ENCODE results near the gene RUNX1.
A peak's percentile ranks its signal among the peaks of the same experiment; 100 is the strongest.

RUNX1 gene

DNA sequence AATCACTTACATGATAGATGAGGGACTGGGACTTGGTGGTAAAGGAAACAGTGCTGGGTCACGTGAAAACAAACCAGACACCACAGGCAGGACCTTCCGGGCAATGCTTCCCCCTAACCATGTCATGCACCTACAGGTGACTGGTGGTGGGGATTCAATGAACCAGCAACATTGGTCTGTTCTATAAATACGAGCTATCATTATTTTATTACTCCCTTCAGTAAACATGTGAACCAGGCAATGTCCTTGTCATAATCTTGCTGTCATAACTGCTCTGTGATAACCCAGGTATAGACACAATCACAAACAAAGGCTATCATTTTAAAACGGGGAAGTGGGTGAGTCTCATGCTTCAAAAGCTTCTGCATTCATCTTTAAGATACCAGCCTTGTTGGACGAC is 226.9 kb downstream of the RUNX1 start:
- Mint-ChIP-seq H3K36me3 (peaks cover 37% of the 10 kb centered on the region), H3K27me3 (no peaks in the 10 kb centered on the region), H3K4me3 (no peak overlapping the region), H3K27ac (no peak overlapping the region), H3K9me3 (peaks cover 3% of the 10 kb centered on the region), H3K4me1 (no peaks in the 10 kb centered on the region)
- no peak for ATAC-seq (ENCODE audit: low read depth)
- DNase-seq (ENCODE audit: low spot score in 2 of 2): no peak

DNA sequence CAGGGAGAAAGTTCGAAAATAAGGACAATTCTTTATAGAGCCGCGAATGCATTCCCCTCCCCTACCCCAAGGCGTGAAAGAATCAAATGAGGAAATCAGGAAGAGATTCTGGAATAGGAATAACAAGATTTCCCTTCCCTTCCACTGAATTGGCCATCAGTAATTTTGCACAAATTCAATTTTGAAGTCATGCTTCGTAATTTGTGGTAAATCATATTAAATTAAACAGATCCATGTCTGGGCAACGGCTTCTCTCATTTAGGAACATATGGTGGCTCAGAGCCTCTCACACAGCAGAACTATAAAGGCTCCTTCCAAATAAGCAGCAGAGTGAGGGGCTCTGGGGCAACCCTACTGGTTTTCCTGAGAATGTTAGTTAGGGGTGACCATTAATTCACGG is 227.4 kb downstream of the RUNX1 start:
- ATAC-seq (ENCODE audit: low read depth) (no peak), DNase-seq (ENCODE audit: low spot score in 2 of 2) (no peak)
- Mint-ChIP-seq H3K4me1 (no peaks in the 10 kb centered on the region), H3K4me3 (no peak overlapping the region), H3K27me3 (no peaks in the 10 kb centered on the region), H3K9me3 (no peaks in the 10 kb centered on the region), H3K27ac (no peak overlapping the region), H3K36me3 (peaks cover 33% of the 10 kb centered on the region)

DNA sequence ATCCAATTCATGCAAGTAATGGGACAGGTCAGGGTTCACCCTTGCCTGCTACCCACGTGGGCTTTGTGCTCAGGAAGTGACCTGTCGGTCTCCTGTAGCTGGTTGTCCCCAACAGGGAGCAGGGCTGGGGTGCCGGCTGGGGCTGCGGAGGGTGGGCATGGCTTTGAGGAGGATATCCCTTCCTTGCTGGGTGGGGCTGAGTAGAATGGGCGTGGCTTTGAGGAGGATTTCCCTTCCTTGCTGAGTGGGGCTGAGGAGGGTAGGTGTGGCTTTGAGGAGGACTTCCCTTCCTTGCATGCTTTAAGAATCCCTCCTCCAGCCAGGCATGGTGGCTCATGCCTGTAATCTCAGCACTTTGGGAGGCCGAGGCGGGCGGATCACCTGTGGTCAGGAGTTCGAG is 229.1 kb downstream of the RUNX1 start:
- Mint-ChIP-seq H3K27ac (no peak overlapping the region), H3K36me3 (peaks cover 38% of the 10 kb centered on the region), H3K27me3 (no peaks in the 10 kb centered on the region), H3K4me3 (no peak overlapping the region), H3K9me3 (no peaks in the 10 kb centered on the region), H3K4me1 (peaks cover 2% of the 10 kb centered on the region)
- DNase-seq (ENCODE audit: low spot score in 2 of 2) (no peak), ATAC-seq (ENCODE audit: low read depth) (no peak)

DNA sequence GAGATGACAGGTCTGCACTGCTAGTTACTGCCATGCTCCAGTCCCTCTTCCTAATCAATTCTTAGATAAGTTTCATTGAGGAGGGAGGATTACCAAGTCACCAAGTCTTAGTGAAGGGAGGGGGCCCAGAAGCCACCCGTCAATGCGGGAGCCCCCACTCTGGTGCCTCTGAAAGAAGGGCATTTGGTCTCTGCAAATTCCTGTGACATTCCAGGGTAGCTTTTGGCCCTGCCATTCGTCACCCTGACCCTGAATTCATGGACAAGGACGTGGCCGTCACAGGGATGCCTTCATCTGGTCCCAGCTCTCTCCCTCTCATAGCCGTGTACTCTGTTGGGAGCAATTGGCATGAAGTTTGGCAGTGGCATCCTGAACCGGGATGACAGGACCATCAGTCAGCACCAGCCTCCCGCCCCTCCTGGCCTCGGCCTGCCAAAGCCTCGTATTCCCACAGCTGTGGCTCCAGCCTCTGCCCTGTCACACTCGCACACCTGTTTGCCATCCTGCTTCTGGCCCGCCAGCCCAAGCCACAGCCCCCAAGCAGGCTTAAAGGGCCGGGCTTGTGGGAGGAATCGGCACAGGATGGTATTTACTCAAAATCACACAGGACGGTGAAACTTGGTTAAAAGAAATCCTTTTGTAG is 229.6 kb downstream of the RUNX1 start:
- ATAC-seq (ENCODE audit: low read depth) (no peak), DNase-seq (ENCODE audit: low spot score in 2 of 2) (no peak)
- Mint-ChIP-seq H3K4me3 (no peak overlapping the region), H3K9me3 (no peaks in the 10 kb centered on the region), H3K27me3 (no peaks in the 10 kb centered on the region), H3K36me3 (peaks cover 41% of the 10 kb centered on the region), H3K4me1 (peaks cover 2% of the 10 kb centered on the region), H3K27ac (no peak overlapping the region)

DNA sequence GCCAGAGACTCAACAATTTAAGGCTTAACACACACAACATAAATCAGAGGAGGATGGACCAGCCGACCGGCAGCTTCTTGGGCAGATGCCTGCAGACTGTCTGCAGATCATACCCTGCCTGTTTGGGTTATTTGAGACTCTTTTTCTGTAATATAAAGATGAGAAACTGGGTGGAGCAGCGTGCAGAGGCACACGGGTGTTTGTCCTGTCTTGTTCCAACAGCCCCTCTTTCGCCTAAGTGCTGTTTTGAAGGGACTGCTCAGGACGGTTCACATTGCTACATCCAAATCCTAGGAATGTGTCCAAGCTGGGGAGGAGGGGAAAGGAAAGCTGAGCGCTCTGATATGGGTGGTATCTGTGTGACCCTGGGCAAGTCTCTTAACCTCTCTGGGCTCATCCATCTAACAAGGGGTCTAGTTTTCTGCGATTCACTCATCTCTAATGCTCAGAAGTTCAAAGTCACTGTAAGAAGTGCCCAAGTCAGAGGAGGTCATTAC is 230.4 kb downstream of the RUNX1 start:
- Mint-ChIP-seq H3K27ac (no peak overlapping the region), H3K27me3 (no peaks in the 10 kb centered on the region), H3K36me3 (peaks cover 38% of the 10 kb centered on the region), H3K4me3 (no peak overlapping the region), H3K4me1 (peaks cover 2% of the 10 kb centered on the region), H3K9me3 (no peaks in the 10 kb centered on the region)
- no peak for ATAC-seq (ENCODE audit: low read depth)
- DNase-seq (ENCODE audit: low spot score in 2 of 2): no peak

DNA sequence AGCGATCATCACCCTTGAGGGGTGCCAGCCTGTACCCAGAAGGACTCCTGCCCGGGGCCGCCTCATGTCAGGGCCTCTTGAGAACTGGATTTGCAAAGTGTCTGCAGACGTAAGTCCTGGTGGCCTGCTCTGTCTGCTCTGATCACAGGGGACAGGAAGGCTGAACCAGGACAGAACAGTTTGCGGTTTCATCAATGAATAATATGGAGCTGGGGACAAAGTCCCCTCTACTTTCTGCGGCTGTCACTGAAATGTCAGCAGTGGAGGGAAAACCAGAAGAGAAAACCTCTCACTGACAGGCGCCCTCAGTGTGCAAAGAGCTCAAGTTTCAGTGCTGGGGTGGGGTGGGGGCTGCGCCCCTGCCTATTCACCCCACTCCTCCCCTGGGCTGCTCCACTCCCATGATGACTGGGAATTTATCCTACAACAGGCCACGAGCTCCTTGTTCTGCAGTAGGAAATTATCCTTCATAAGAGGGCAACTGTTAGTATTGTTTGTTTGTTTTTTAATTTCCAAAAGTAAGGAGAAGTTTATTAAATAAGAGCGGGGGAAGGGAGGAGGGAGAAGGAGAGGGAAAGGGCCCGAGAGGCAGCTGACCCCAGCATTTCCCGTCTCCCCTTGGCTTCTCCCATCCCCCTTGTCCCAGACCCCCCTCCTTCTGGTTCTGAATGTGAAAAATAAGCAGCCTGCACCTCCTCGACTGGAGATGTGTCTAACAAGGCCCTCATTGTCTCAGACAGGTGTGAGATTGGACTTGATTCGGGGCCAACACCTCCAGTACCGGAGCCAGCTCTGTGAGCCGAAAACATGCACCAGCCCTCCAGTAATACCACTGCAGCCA is 231.1 kb downstream of the RUNX1 start:
- Mint-ChIP-seq H3K9me3 (no peaks in the 10 kb centered on the region), H3K4me1 (peaks cover 2% of the 10 kb centered on the region), H3K36me3 (peaks cover 37% of the 10 kb centered on the region), H3K4me3 (no peak overlapping the region), H3K27ac (no peak overlapping the region), H3K27me3 (no peaks in the 10 kb centered on the region)
- ATAC-seq (ENCODE audit: low read depth): no peak
- DNase-seq (ENCODE audit: low spot score in 2 of 2): no peak

DNA sequence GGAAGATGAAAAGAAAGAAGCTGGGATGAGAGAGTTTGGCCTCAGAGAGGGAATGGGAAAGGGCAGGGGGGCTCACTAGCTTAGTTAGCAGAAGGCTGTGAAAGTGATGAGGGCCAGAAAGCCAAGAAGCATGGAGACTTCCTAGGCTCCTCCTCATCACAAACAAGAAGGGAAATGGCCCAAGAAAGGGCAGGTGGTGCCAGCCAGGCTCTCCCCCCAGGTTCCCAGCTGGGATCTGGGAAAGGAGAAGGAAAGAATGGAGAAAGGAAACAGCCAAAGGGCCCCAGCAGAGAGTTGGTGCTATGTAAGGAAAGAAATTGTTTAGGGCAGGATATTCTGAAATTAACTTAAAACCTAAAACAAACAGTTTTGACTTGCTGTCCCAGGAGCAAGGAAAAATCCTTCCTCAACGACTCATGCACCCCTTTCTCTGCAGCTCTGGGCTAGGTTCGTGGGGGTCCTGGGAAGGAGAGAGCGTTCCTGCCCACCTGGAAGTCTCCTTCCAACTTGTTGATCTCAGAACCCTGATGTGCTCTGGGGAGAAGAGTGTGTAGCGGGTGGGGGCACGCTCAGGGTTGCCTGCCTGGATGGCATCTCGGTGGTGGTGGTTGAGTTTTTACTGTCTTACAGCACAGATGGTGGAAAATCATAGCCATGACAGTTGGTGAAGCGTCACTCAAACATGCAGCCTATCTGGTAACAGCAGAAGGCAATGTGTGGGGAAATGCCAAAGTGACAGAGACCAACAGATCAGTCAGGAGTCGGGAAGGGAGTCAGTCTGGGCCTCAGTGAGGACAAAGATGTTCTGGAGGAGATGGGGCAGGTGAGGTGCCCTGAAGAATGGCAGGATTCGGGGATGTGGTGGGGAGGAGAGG is 233.0 kb downstream of the RUNX1 start:
- Mint-ChIP-seq H3K36me3 (peaks cover 34% of the 10 kb centered on the region), H3K27ac (peak overlapping the region; percentile 51), H3K4me1 (peaks cover 8% of the 10 kb centered on the region), H3K27me3 (no peaks in the 10 kb centered on the region), H3K9me3 (no peaks in the 10 kb centered on the region), H3K4me3 (no peak overlapping the region)
- ATAC-seq (ENCODE audit: low read depth) (no peak), DNase-seq (ENCODE audit: low spot score in 2 of 2) (no peak)

DNA sequence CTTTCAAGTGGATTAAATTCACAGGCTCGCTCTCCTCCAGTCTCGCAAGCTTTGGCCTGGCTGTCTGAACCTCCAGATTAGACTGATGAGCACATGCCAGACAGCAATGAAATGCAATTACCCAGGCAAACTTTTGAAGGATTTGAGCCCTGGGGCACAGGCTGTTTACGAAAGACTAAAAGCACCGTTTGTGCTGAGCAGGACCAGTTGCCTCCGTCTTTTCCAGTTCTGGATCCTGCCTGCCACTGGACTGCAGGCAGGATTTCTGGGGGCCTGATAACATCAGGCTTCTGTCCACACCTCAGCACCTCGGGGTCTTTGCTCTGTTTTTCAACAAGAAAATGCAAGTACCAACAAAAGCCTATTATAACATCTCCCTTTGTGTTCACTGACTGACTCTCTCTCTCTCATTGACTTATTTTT is 234.6 kb downstream of the RUNX1 start:
- H3K9me3 Mint-ChIP-seq: no peaks in the 10 kb centered on the region
- no peak overlapping the region for H3K27ac Mint-ChIP-seq
- H3K4me3 Mint-ChIP-seq: no peak overlapping the region
- no peak for ATAC-seq (ENCODE audit: low read depth)
- no peak for DNase-seq (ENCODE audit: low spot score in 2 of 2)
- peaks cover 29% of the 10 kb centered on the region for H3K36me3 Mint-ChIP-seq
- peaks cover 8% of the 10 kb centered on the region for H3K4me1 Mint-ChIP-seq
- no peaks in the 10 kb centered on the region for H3K27me3 Mint-ChIP-seq

DNA sequence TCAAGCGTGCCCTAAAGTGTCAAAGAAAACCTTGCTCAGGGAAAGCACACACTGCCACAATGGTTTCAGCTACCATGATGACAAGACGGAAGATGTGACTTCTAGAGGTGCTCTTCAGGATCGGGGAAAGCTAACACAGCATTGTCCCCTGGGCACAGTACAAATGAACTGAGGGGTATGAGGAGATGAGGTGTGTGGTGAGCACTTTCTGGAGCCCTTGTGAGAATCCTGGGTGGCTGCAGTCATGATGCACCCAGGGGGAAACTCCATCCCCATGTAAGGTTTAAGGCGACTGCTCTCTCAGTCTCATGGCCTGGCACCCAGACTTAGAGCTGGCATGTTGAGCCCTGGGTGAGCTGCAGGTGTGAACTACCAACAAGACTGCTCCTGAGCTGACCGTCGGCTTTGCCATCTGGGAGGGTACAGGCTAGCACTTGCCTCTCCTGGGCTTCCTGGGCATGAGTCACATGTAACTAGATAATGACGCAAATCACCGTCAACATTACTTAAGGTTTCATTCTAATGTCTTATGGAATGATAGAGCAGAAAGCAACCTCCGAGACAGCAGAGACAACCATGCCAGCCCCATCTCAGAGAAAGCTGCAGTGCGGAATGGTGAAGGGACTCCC is 235.7 kb downstream of the RUNX1 start:
- peaks cover 14% of the 10 kb centered on the region for H3K4me1 Mint-ChIP-seq
- H3K27ac Mint-ChIP-seq: no peak overlapping the region
- H3K27me3 Mint-ChIP-seq: no peaks in the 10 kb centered on the region
- DNase-seq (ENCODE audit: low spot score in 2 of 2) (no peak), ATAC-seq (ENCODE audit: low read depth) (no peak)
- H3K9me3 Mint-ChIP-seq: no peaks in the 10 kb centered on the region
- peaks cover 29% of the 10 kb centered on the region for H3K36me3 Mint-ChIP-seq
- H3K4me3 Mint-ChIP-seq: no peak overlapping the region

DNA sequence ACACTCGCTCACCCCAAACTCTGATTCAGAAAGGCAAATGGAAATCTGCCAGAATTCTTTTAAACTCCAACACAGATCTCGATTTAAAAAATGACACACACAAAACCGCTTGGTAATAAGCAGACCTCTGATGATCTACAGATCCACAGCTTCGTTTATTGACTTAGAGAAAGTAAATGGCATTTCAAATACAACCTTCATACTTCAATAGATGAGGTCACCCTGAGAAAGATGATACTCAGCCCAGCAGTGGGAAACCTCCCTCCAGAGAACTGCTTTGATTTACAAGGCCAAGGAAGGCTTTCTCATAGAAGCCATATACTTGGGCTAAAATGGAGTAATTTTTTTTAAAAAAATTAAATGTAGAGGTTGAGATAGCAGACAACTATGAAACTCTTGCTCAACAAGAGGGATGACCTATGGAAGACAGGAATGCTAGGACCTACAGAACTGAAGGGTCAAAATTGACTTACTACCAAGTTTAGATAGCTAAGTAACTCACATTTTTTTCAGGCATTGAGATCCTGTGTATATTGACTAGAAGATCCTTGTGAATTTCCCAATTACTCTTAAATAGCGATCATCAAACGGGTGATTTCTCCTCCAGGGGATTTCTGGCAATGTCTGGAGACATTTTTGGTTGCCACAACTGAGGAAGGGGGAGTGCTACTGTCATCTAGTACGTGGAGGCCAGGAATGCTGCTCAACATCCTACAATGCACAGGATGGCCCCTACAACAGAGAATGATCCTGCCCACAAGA is 236.4 kb downstream of the RUNX1 start:
- H3K27me3 Mint-ChIP-seq: no peaks in the 10 kb centered on the region
- H3K9me3 Mint-ChIP-seq: no peaks in the 10 kb centered on the region
- DNase-seq (ENCODE audit: low spot score in 2 of 2) (no peak), ATAC-seq (ENCODE audit: low read depth) (no peak)
- H3K4me1 Mint-ChIP-seq: peaks cover 14% of the 10 kb centered on the region
- peaks cover 29% of the 10 kb centered on the region for H3K36me3 Mint-ChIP-seq
- no peak overlapping the region for H3K27ac Mint-ChIP-seq
- no peak overlapping the region for H3K4me3 Mint-ChIP-seq

DNA sequence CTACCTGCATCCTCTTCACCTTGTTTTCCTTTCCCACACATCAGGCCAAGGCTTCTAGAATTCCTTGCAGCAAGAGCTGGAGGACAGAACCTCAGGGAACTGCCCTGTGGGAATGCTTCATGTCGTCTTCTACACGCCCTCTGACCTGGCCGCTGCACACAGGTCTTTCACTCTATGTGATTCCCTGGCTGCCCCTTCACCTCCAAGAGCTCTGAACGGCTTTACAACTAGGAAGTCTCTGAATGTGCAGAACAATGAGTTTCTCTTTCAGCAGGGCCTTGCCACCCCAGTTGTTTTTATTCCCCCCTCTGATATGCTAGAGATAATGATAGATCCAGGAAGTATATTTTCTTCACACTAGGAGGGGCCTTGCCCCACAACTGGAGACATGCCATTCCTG is 237.7 kb downstream of the RUNX1 start:
- Mint-ChIP-seq H3K27ac (peak overlapping the region; percentile 33), H3K4me3 (no peak overlapping the region), H3K36me3 (peaks cover 29% of the 10 kb centered on the region), H3K9me3 (peaks cover 1% of the 10 kb centered on the region), H3K27me3 (no peaks in the 10 kb centered on the region), H3K4me1 (peaks cover 13% of the 10 kb centered on the region)
- no peak for DNase-seq (ENCODE audit: low spot score in 2 of 2)
- ATAC-seq (ENCODE audit: low read depth): no peak

DNA sequence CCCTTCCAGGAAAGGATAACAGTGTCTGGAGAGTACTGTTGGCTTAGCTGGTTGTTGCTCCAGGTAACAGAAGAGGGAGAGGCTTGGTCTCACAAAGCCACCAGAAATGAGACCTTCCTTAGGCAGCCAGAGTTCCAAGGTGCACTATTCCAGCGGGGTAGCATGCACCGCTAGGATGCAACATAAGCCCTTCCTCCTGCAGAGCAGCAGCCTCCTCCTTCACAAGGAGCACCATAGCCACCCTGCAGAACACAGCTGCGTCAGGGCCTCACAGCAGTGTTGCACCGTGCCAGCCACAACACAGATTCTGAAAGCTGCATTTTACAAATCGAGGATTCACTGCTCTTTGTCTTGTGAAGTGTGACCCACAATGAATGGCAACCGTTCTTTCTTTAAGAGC is 238.3 kb downstream of the RUNX1 start:
- DNase-seq (ENCODE audit: low spot score in 2 of 2) (no peak), ATAC-seq (ENCODE audit: low read depth) (no peak)
- Mint-ChIP-seq H3K9me3 (peaks cover 1% of the 10 kb centered on the region), H3K36me3 (peaks cover 24% of the 10 kb centered on the region), H3K4me1 (peaks cover 12% of the 10 kb centered on the region), H3K4me3 (no peak overlapping the region), H3K27me3 (no peaks in the 10 kb centered on the region), H3K27ac (no peak overlapping the region)

DNA sequence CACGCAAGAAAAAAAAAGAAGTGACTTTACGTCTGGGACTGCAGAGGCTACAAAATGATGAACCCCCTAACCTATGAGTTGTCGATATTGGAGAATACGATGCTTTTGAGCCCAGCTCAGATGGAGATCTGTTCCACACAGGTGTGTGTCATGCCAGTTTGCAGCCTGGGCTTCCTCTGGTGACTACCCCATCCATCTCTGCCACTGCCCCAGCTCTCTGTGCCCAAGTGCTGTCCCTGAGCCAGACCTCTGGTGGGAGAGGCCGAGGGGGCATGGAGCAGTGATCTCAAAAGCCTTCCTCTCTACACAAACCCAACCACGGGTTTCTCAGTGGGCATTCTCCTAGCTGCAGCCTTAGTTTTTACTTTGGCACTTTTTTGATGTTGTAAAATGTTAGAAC is 239.3 kb downstream of the RUNX1 start:
- peaks cover 17% of the 10 kb centered on the region for H3K4me1 Mint-ChIP-seq
- H3K9me3 Mint-ChIP-seq: peaks cover 1% of the 10 kb centered on the region
- H3K36me3 Mint-ChIP-seq: peaks cover 22% of the 10 kb centered on the region
- H3K27ac Mint-ChIP-seq: no peak overlapping the region
- ATAC-seq (ENCODE audit: low read depth): no peak
- DNase-seq (ENCODE audit: low spot score in 2 of 2): no peak
- H3K4me3 Mint-ChIP-seq: no peak overlapping the region
- H3K27me3 Mint-ChIP-seq: no peaks in the 10 kb centered on the region
